OCI-LY1 (cell line): Measurements from ENCODE around the gene COPS2.
"Not testable (repeated sequence)": the region's sequence is repeated elsewhere in the genome, so short reads cannot be mapped to it uniquely, and the experiment has no call there.

ENCODE experiments used
- H2AFZ ChIP-seq: fragments of 200-600 bp; sonication (generic), shearing (Covaris generic); 2 replicates; pipeline ENCODE4 v1.6.0; 2014; ENCODE audit warnings: antibody characterized with exemption, mild to moderate bottlenecking, low read length
- H3F3A ChIP-seq: fragments of 200-600 bp; sonication (generic), shearing (Covaris generic); 2 replicates; pipeline ENCODE4 v1.6.0; 2014; ENCODE audit warnings: mild to moderate bottlenecking, antibody characterized with exemption, low read length, moderate library complexity; ENCODE audit not compliant: insufficient read depth
- H3K27ac ChIP-seq: fragments of 200-600 bp; sonication (generic); 2 replicates; pipeline ENCODE4 v1.5.1; 2014; ENCODE audit warnings: low read length, mixed run types, mild to moderate bottlenecking, low read depth; ENCODE audit not compliant: poor library complexity, severe bottlenecking
- H3K27me3 ChIP-seq: fragments of 200-600 bp; sonication (generic); 2 replicates; pipeline ENCODE4 v1.6.0; 2014; ENCODE audit warnings: antibody characterized with exemption, mild to moderate bottlenecking, low read length, moderate library complexity; ENCODE audit not compliant: insufficient read depth
- H3K36me3 ChIP-seq: fragments of 200-600 bp; sonication (generic); 2 replicates; pipeline ENCODE4 v1.6.1; 2014; ENCODE audit warnings: mild to moderate bottlenecking, antibody characterized with exemption, low read length, moderate library complexity, mixed read lengths; ENCODE audit not compliant: insufficient read depth
- H3K4me1 ChIP-seq: fragments of 200-600 bp; sonication (generic); 2 replicates; pipeline ENCODE4 v1.5.1; 2014; ENCODE audit warnings: mild to moderate bottlenecking, low read length, moderate library complexity; ENCODE audit not compliant: insufficient read depth, severe bottlenecking
- H3K4me2 ChIP-seq: fragments of 200-600 bp; sonication (generic), shearing (Covaris generic); 2 replicates; pipeline ENCODE4 v1.6.1; 2014; ENCODE audit warnings: low read length
- H3K4me3 ChIP-seq: fragments of 200-600 bp; sonication (generic); 2 replicates; pipeline ENCODE4 v1.5.1; 2014; ENCODE audit warnings: low read length, low read depth, mild to moderate bottlenecking, mixed read lengths; ENCODE audit not compliant: poor library complexity, severe bottlenecking
- H3K79me2 ChIP-seq: fragments of 200-600 bp; shearing (Covaris generic); 2 replicates; pipeline ENCODE4 v1.6.1; 2016; ENCODE audit warnings: mixed run types, low read length, mixed read lengths; ENCODE audit not compliant: insufficient read depth
- H3K9ac ChIP-seq: fragments of 200-600 bp; sonication (generic), shearing (Covaris generic); 2 replicates; pipeline ENCODE4 v1.6.1; 2014; ENCODE audit warnings: mild to moderate bottlenecking, low read length, mixed read lengths
- H3K9me2 ChIP-seq: fragments of 200-600 bp; sonication (generic), shearing (Covaris generic); 2 replicates; pipeline ENCODE4 v1.6.1; 2014; ENCODE audit warnings: low read depth, mild to moderate bottlenecking, low read length, mixed read lengths
- H3K9me3 ChIP-seq: fragments of 200-600 bp; shearing (Covaris generic); 2 replicates; pipeline ENCODE4 v1.6.1; 2014; ENCODE audit warnings: low read length, mixed read lengths
- H4K20me1 ChIP-seq: fragments of 200-600 bp; sonication (generic), shearing (Covaris generic); 2 replicates; pipeline ENCODE4 v1.6.0; 2016; ENCODE audit warnings: mild to moderate bottlenecking, low read length; ENCODE audit not compliant: insufficient read depth
- EZH2 ChIP-seq: fragments of 200-600 bp; sonication (generic), shearing (Covaris generic); IDR thresholded peaks from 2 replicates; pipeline ENCODE4 v1.8.0; 2017; ENCODE audit warnings: borderline replicate concordance, mixed run types, mild to moderate bottlenecking, antibody characterized with exemption, low read length, moderate library complexity, mixed read lengths
- TF ChIP-seq, protein P1 (sequence below): fragments of 200-600 bp; sonication (generic), shearing (Covaris generic); IDR thresholded peaks from 2 replicates; pipeline ENCODE4 v1.5.1; 2017; ENCODE audit warnings: mild to moderate bottlenecking, antibody characterized with exemption, low read length, moderate library complexity, mixed read lengths

The COPS2 gene

DNA sequence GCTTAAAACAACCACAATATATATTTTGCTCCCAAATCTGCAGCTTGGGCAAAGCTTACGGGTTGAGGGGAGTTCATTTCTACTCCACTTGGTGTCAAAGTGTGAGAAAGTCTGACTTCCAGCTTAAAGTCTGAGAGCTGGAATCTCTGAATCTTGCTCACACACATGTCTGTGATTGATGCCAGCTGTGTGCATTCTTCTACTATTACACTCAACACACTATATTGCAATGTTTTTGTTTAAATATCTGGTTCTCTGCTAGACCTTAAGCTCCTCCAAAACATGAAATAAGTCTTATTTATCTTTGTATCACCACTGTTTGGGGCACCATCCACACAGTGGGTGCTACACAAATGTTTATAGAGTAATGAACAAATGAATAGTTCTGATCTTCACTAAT, 72.4 kb downstream of the COPS2 start:
- H3K79me2 ChIP-seq, result no peaks in the 10 kb centered on the region
- H3K4me1 ChIP-seq, result no peaks in the 10 kb centered on the region
- TF ChIP-seq, protein P1, sequence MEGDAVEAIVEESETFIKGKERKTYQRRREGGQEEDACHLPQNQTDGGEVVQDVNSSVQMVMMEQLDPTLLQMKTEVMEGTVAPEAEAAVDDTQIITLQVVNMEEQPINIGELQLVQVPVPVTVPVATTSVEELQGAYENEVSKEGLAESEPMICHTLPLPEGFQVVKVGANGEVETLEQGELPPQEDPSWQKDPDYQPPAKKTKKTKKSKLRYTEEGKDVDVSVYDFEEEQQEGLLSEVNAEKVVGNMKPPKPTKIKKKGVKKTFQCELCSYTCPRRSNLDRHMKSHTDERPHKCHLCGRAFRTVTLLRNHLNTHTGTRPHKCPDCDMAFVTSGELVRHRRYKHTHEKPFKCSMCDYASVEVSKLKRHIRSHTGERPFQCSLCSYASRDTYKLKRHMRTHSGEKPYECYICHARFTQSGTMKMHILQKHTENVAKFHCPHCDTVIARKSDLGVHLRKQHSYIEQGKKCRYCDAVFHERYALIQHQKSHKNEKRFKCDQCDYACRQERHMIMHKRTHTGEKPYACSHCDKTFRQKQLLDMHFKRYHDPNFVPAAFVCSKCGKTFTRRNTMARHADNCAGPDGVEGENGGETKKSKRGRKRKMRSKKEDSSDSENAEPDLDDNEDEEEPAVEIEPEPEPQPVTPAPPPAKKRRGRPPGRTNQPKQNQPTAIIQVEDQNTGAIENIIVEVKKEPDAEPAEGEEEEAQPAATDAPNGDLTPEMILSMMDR, result no peak
- TF ChIP-seq EZH2, result no peak
- H3F3A ChIP-seq, result no peaks in the 10 kb centered on the region
- no peak overlapping the region for H2AFZ ChIP-seq
- H3K9me2 ChIP-seq, result no peaks in the 10 kb centered on the region
- no peak overlapping the region for H3K27ac ChIP-seq
- H3K27me3 ChIP-seq, result no peaks in the 10 kb centered on the region
- no peak overlapping the region for H3K4me3 ChIP-seq
- no peaks in the 10 kb centered on the region for H4K20me1 ChIP-seq
- H3K9me3 ChIP-seq, result no peaks in the 10 kb centered on the region
- no peaks in the 10 kb centered on the region for H3K36me3 ChIP-seq
- no peak overlapping the region for H3K4me2 ChIP-seq
- no peak overlapping the region for H3K9ac ChIP-seq

DNA sequence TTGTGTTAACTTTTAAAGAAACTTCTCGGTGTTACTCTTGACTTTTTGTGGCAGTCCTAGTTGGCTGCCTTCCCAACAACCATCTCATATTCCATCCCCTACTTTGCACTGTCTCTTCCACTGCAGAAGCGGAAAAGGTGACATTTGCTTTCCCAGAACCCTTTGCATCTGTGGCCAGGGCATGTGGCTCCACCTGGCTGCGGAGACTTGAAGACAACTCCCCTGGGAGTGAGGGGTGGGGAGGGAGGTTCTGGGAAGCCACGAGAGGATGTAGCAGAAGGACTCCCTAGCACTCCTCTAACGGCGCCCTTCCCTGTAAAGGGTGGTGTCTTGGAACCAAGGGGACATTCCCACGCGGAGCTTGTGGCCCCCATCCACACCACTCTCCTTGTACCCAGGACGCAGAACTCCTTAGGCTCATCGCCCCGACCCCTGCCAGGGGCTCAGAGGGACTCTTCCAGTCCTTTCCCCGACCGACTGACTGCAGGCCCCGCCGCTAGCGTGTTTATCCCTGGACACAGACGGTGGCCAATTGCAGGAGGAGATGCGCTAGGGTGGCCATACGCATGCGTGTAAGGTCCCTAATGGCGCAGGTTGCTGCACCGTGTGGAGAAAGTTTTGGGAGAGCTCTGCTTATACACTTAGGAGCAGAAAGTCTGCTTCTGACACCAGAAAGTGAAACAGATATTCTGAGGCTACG, 75.9 kb downstream of the COPS2 start:
- H3K36me3 ChIP-seq, result no peaks in the 10 kb centered on the region
- no peaks in the 10 kb centered on the region for H4K20me1 ChIP-seq
- no peak overlapping the region for H3K9ac ChIP-seq

DNA sequence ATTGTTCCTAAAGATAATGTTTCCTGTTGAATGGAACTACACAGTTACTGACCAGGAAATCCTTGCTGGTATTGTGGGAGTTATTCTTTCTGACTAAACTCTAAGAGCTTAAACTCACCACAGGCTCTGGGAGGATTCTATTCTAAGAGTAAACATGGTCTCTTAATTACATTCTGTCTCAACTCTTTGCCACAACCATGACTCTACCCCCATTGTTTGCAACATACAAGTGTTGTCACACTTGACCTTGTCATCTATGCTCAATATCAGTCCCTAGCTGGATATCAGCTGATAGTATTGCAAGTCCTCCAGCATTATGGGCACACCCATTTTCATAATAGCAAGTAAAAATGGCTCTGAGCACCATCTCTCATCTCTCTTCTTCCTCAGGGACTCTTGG, 79.5 kb downstream of the COPS2 start:
- TF ChIP-seq, protein P1, result no peak
- TF ChIP-seq EZH2, result no peak
- Histone ChIP-seq H3K27ac (no peak overlapping the region), H3F3A (no peaks in the 10 kb centered on the region), H3K4me3 (no peak overlapping the region), H3K27me3 (no peaks in the 10 kb centered on the region), H2AFZ (no peak overlapping the region), H3K4me2 (no peak overlapping the region), H3K9ac (no peak overlapping the region), H3K4me1 (no peaks in the 10 kb centered on the region), H3K9me2 (no peaks in the 10 kb centered on the region), H4K20me1 (no peaks in the 10 kb centered on the region), H3K36me3 (no peaks in the 10 kb centered on the region), H3K9me3 (no peaks in the 10 kb centered on the region), H3K79me2 (no peaks in the 10 kb centered on the region)

More for the DNA sequence above, 75.9 kb downstream of the COPS2 start:
- H3K4me3 ChIP-seq, result no peak overlapping the region
- TF ChIP-seq, protein P1, result no peak
- no peak for TF ChIP-seq EZH2
- no peaks in the 10 kb centered on the region for H3K4me1 ChIP-seq
- H2AFZ ChIP-seq, result no peak overlapping the region
- no peaks in the 10 kb centered on the region for H3K79me2 ChIP-seq
- H3K27me3 ChIP-seq, result no peaks in the 10 kb centered on the region
- H3K9me3 ChIP-seq, result no peaks in the 10 kb centered on the region
- no peaks in the 10 kb centered on the region for H3K9me2 ChIP-seq
- no peak overlapping the region for H3K27ac ChIP-seq
- no peaks in the 10 kb centered on the region for H3F3A ChIP-seq
- H3K4me2 ChIP-seq, result no peak overlapping the region

DNA sequence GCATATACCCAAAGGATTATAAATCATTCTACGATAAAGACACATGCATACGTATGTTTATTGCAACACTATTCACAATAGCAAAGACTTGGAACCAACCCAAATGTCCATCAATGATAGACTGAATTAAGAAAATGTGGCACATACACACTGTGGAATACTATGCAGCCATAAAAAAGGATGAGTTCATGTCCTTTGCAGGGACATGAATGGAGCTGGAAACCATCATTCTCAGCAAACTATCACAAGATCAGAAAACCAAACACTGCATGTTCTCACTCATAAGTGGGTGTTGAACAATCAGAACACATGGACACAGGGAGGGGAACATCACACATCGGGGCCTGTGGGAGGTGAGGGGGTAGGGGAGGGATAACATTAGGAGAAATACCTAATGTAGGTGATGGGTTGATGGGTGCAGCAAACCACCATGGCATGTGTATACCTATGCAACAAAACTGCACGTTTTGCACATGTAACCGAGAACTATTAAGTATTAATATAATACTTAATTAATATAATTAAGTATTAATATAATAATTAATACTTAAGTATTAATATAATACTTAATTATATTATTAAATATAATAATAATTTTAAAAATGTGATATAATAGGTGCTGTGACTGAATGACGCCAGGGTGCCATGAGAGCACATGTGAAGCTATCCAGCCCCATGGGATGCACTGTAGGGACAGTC, 80.7 kb downstream of the COPS2 start:
- H3K9me3 ChIP-seq, H3K27me3 ChIP-seq, H3K4me1 ChIP-seq, H3K9ac ChIP-seq, H2AFZ ChIP-seq, H3K9me2 ChIP-seq, H3K4me2 ChIP-seq, H3F3A ChIP-seq, H3K4me3 ChIP-seq, H3K79me2 ChIP-seq, H3K36me3 ChIP-seq, H3K27ac ChIP-seq, H4K20me1 ChIP-seq: not testable (repeated sequence)
